Stimulated activated CD8-positive, alpha-beta memory T cell treated with anti-CD3 and anti-CD28 coated beads, Interleukin-4, amount 100 ng/mL, for 24 hours (primary cell): ENCODE results near the gene ZBED3.

Experiments
- DNase-seq: peaks from one replicate; pipeline ENCODE4 v3.0.0-alpha.2; 2020; ENCODE audit warnings: low read depth

The ZBED3 gene

DNA sequence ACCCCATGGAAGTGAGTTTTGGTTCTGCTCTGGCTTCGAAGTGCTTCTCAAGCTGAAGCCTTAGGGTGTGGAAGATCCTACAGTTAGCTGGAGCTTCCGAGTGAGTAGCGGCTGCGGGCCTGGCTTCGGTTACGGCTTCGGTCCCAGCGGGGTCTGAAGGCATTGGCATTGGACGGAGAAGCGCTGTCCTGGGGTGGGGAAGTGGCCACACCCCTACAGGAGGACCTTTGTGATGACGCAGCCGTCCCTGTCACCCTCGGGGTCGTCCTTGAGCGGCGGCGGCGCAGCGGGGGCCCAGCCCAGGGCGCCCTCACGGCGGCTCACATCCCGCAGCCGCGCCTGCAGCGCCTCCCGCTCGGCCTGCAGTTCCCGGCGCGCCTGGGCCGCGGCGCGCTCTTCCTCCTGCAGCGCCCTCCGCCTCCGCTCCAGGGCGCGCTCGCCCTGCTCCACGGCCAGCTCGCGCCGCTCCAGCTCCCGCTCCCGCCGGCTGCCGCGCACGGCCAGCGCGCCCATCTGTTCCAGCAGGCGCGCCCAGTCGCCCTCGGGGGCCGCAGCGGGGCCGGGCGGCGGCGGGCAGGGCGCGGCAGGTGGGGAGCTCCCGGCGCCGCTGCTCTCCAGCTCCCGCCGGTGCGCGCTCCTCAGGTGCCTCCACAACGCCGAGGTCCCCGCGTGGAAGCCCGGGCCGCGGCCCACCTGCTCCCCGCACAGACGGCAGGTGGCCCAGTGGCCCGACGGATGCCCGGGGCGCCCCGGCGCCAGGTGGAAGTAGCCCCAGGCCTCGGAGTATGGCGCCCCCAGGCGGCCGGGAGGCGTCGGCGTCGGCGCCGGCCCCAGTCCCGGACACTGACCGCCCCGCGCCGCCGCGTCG lies 9.9 kb downstream of the ZBED3 start:
- peak; percentile 49 for DNase-seq

DNA sequence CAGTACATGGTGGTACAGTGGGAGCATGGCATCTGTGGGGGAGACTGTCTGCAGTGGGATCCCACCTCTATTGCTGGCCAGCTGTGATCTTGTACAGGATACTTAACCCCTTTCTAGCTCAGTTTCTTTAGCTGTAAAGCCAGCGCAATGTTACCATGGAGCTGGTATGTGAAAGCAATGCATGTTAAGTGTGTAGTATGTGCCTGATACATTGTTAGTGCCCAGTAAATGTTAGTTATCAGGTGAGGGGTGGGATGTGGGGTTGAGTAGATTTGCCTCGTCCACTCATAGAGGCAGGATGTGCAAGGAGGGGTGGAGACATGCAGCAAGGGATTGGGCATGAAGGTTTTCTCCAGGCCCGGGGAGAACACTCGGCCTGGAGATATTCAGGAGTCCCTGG lies 12.3 kb downstream of the ZBED3 start:
- no peak for DNase-seq

DNA sequence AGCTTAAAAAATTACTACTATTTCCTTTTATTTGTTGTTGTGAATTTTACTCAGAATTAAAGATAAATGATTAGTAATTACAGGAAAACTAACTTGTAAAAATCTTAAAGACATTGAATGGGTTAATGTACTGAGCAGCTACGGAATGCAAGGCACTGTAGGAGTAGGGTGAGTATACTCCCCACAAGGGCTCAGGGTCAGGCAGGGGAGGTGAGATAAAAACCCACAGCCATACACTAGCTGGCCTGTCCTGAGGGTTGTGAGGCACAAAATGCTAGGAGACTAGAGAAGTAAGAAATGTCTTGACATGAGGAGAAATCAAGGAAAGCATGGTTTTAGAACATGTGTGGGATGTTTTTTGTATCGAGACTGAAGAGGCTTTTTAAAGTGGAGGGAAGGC lies 13.4 kb downstream of the ZBED3 start:
- DNase-seq = no peak

DNA sequence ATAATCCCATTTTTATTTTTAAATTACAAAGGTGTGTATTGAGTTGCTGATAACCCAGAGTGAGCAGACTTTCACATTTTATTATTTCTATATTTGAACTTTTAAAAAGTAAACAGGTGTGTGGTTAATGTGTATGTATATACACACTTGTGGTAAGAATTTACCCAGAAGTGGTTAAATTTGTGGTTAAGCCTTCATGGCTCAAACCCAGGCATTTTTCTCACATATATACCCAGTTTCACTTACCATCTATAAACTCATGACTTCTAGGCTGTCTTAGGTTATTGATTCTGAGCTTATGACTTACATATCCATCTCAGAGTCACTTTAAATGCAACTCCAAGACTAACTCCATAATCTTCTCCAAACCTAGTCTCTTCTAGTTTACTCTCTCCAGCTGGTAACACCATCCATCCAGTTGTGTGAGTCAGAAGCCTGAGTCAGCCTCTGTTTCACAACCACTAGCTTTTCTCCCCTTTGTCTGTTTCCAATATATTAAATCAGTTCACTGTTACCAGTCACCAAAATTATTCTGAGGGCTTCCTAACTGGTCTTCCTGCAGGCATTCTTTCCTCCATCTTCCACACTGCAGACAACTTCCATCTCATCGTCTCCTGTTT lies 20.2 kb downstream of the ZBED3 start:
- no peak for DNase-seq

DNA sequence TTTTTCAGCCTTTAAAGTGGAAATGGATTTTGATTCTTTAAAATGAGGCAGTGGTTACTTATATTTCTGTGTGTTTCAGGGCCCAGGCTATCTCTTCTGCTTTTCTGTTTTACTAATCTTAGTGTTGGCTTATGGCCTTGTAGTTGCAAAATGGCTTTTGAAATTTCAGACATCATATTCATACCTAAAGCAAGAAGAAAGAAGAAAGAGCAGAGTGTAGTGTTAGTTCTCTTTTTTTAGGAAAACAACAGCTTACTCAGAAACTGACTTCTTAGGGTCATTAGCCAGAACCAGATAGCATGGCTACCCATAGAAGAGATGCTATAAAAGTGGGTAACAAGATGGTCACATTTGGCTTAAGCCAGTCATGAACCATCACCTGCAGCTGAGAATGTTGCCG lies 20.9 kb downstream of the ZBED3 start:
- DNase-seq = no peak

DNA sequence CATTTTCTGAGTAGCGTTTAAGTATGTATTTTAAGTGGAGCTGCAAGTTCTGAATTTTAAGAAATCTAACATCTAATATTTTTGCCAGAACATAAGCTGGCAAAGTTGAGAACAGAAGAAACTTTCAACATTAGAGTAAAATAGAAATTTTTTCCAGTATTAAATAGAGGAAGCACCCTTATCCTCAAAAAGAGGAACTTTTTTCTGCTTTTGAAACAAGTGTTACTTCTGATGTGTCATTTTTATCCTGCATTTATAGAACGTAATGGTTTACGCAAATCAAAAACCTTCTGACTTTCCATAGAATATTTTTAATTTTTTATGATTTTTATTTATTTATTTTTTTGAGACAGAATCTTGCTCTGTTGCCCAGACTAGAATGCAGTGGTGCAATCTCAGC lies 21.8 kb downstream of the ZBED3 start:
- DNase-seq = no peak

DNA sequence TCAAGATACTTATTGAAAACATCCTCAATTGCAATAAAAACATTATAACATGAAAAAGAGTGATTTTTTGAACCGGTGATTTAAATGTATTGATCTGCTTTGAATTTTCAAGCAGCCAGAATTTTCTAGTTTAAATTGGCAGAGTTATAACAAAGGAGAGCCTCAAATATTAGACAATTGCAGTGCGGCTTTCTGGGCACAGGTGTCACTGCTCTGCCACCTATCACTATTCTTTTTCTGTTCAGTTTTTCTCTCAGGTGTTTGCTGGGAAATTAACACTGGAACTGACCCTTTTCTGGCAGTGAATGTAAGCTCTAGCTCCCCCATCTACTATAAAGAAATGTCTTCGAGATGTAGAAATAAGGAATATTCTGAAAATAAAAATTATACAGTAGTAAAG lies 23.0 kb downstream of the ZBED3 start:
- no peak for DNase-seq

DNA sequence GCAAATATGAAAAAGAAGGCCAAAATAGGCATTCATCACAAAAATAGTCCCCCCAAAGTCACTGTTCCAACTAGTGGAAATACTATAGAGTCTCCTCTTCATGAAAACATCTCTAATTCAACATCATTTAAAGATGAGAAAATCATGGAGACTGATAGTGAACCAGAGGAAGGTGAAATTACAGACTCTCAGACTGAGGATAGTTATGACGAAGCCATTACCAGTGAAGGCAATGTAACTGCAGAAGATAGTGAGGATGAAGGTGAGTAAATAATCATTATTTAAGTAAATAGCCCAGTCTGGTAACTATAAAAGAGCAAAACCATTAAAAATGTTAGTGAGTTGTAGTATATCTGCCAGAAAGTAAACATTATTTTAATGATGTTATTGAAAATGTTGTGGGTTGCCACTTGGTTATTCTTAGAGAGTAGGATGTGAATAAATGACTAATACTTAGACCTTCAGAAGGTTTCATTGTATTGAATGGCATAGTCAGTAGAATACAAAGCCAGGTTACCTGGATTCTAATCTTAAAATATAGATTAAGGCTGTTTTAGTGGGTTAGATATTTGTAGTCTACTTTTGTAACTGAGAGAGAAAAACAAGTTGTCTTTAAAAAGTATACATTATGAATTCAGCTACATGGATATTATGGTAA lies 40.5 kb downstream of the ZBED3 start:
- no peak for DNase-seq

DNA sequence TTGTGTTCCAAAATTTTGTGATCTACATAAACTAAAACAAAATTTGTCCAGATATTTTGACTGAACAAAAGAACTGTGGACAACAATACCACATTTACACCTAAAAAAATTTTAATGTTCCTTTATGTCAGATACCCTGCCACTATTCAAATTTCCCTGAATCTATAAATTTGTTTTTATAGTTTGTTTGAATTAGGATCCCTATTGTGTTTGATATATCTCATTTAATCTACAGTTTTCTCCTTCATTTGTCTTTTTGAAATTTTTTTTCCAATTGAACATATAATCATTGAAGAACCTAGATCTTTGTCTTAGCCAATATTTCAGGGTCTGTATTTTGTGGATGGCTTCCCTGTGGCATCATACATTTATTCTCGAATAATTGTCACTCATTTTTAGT lies 51.1 kb downstream of the ZBED3 start:
- no peak for DNase-seq

DNA sequence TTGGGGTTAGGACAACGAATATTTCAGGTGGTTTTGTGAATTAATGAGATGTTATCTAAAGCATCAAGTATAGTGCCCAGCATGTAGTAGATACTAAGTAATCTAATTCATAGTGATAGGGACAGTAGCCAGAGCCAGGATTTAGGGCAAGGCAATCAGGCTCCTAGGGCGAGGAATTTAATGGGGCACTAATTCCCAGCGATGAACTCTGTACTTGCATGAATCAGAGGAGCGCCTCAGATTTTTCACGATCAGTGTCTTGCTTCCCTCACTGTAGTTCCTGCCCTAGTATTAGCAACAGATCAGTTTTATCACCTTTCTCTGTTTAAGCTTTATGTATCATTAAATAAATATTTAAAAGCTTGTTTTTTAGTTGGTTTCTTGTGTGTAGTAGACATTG lies 53.7 kb downstream of the ZBED3 start:
- no peak for DNase-seq

DNA sequence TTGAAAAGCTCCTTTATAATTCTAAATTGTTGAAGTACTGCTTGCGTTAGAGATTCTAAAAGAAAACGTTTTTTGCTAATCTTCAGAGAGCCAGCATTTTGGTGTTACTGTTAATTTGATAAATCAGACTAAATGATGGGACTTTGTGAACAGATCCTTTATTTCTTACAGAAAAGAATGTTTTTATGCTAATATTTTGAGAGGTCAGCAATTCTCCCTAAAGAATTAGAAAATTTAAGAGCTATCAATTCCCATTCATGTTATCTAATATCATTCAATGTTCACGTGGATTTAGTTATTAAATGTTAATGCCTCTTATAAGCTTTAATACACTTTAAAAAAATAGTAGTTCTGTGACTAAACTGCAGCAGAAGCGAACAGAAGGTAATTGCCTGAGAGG lies 54.5 kb downstream of the ZBED3 start:
- DNase-seq = no peak

DNA sequence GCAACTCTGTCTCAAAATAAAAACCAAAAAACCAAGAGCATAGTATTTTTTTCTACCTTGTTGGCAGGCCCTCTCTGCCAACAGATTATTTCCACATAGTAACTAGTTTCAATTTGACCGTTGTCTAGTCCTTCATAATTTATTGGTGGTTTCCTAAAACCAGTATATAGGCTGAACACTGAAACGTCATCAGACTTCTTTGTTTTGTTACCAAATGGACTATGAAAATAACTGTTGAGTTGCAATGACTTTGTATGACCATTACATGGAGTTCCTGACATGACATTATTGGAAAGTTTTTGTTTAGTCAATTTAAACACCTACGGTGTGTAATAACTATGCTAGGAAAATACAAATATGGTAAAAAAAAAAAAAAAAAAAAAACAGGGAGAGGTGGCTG lies 55.2 kb downstream of the ZBED3 start:
- DNase-seq = no peak

DNA sequence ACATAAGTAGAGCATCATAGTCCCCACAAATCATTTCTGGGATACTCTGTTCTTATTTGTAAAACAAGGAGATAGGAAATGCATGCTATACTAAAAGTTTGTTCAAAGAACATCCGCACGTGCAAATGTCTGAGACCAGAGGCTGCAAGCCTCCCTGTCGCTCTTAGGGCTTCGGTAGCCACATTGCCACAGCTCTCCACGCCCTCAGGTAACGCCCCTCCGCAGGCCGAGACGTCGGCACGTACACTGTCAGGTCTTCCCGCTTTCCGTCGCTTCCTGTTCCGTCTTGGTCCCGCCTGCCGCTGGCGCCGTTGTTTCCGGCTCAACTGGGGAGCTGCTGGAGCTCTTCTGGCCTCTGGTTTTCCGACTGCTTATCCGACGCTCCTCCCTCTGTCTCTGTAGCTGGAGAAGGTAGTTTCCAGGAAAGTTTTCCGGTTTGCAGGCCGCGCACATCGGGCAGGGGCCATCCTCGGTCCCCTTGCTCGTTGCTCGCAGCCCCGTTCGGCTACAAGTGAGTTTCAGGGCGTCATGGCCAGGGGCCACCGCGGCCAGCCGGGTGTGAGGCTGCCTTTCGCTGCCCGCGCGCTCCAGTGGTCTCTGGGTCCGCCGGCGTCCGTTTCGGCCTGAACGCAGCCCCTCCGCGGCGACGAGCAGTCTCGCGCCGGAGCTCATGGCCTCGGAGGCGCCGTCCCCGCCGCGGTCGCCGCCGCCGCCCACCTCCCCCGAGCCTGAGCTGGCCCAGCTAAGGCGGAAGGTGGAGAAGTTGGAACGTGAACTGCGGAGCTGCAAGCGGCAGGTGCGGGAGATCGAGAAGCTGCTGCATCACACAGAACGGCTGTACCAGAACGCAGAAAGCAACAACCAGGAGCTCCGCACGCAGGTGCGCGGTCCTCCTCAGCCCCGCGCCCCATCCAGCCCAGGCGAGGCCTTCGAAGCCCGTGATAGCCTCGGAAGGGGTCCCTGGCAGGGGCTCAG lies 56.7 kb downstream of the ZBED3 start, which contains the start of gene AGGF1:
Gene AGGF1 (plus strand): TSS at position 308 of the 975 bp plus-strand sequence. CDS start 363 bp downstream, at position 671.
- peak; percentile 89 for DNase-seq

DNA sequence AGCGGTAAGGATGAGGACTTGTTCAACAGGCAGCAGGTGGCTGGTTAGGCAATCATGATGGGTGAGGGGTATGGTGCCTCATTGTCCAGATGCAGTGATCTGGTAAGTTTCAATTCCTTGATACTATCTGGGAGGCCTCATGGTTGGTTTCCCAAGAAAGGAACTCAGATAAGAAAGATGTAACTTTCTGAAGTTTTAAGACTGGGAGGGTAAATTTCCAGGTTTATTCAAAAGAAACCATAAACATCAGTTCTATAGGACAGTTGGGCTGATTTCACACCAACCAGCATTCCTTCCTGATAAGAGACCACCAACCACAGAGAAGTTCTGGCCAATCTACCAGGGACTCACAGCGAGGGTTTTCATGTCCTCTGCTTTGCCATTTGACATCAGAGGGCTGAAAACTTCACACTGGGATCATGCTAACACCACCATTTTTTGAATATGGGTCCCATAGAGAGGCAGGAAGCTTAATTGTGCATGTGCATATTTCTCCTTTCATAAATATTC lies 57.7 kb downstream of the ZBED3 start:
- DNase-seq = no peak

DNA sequence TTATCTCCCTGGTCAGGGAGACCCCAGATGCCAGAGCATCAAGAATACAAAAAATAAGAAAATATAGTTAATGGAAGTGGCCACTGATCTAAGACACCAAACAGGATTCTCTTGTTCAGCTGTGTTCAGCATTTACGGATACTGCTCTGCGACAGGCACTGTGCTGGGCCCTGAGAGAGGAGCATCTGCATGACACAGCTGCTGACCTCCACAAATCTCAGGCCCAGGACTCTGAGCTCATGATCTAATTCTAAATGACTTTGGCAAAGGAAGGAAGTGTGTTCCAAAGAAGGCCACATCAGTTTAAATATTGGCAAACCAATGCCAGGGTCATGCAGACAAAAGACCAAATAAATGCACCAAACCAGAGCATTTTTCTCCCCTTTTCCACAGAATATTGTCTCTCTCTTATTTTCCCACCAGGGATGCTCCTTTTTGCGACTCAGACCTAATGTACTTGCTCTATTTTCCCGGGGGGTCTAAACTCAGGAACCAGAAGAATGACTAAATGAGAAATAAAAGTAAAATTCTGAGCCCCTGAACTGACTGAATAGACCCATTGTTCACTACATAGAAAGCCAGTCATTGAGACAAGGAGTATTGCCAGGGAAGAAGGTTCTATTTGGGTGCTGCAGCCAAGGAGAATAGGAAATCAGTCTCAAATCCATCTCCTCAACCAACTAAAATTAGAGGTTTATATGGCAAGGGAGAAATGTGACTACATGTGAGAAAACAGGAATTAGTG lies 58.3 kb downstream of the ZBED3 start:
- DNase-seq = no peak

DNA sequence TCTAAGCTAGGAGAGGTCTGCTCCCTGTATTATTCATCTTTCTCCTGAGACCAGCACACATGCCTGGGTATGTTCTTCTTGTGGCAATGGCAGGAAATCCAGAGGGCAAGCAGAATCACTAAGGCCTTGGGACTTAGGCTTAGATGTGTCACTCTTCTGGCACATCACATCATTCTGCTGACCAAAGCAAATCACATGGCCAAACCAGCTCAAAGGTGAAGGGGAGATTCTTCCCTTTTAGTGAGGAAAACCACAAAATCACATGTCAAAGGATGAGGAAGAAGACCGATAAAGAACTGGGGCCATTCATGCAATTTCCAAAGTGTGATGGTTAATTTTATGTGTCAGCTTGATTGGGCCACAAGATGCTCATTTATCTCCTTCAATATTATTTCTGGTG lies 62.6 kb downstream of the ZBED3 start:
- no peak for DNase-seq

DNA sequence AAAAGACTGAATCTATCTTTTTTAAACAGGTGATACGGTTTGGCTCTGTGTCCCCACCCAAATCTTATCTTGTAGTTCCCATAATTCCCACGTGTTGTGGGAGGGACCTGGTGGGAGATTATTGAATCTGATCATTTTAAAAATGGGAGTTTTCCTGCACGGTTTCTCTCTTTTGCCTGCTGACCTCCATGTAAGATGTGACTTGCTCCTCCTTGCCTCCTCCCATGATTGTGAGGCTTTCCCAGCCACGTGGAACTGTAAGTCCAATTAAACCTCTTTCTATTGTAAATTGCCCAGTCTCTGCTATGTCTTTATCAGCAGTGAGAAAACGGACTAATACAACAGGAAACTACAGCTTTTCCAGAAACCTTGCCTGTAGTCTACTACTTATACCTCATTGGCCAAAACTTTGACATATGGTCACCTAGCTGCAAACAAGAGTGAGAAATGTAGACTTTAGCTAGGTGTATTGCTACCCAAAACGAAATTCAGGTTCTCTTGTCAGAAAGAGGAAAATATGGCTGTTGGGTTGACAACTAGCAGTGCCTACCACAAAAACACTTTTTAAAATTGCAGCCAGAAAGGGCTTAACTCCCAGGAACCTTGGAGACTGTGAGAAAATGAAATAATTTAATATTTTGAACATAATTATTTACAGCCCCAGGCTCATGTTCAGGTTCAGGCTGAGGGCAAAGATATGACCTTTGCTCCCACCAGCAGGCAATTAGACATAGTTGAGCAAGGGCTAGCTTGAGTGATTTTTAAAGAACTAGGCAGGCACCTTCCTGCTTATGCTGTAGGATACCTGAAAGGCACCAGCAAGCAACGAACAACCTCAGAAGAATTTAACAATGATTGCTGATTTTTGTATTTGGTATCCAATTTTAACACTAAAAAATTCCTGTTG lies 64.3 kb downstream of the ZBED3 start:
- no peak for DNase-seq
